Hematopoietic multipotent progenitor cell treated with erythropoietin and hydrocortisone succinate and interleukin-3 and kit ligand, for 17 days (in vitro differentiated cells): ENCODE data around the gene ADAMTS9.

ENCODE experiments used
- DNase-seq: peaks from one replicate; pipeline ENCODE4 v3.0.0-alpha.2; 2015; ENCODE audit warnings: low spot score

Gene ADAMTS9

GRCh38 chr3:64686446-64686908 lies 1.3 kb downstream of the ADAMTS9 start:
- no peak for DNase-seq

- no peak for DNase-seq
Observed at GRCh38 chr3:64685800-64686445, 1.9 kb downstream of the ADAMTS9 start.

- no peak for DNase-seq
Observed at GRCh38 chr3:64685331-64685799, 2.4 kb downstream of the ADAMTS9 start.

GRCh38 chr3:64684715-64685261 lies 3.0 kb downstream of the ADAMTS9 start:
- no peak for DNase-seq

- DNase-seq, result no peak
Observed at GRCh38 chr3:64681827-64682226, 6.0 kb downstream of the ADAMTS9 start.

GRCh38 chr3:64681015-64681414 lies 6.8 kb downstream of the ADAMTS9 start:
- no peak for DNase-seq

GRCh38 chr3:64680334-64680733 lies 7.5 kb downstream of the ADAMTS9 start:
- no peak for DNase-seq

GRCh38 chr3:64677961-64678716 lies 9.7 kb downstream of the ADAMTS9 start:
- no peak for DNase-seq

GRCh38 chr3:64676831-64677230 lies 11.0 kb downstream of the ADAMTS9 start:
- DNase-seq, result no peak

GRCh38 chr3:64675687-64676247 lies 12.0 kb downstream of the ADAMTS9 start:
- no peak for DNase-seq

GRCh38 chr3:64674591-64675076 lies 13.2 kb downstream of the ADAMTS9 start:
- no peak for DNase-seq

GRCh38 chr3:64673159-64673715 lies 14.6 kb downstream of the ADAMTS9 start:
- no peak for DNase-seq

GRCh38 chr3:64668582-64669510 lies 19.0 kb downstream of the ADAMTS9 start:
- no peak for DNase-seq

GRCh38 chr3:64667887-64668581 lies 19.8 kb downstream of the ADAMTS9 start:
- no peak for DNase-seq

GRCh38 chr3:64667138-64667537 lies 20.7 kb downstream of the ADAMTS9 start:
- DNase-seq, result no peak

- DNase-seq, result no peak
Observed at GRCh38 chr3:64666171-64666588, 21.6 kb downstream of the ADAMTS9 start.

GRCh38 chr3:64664397-64664796 lies 23.4 kb downstream of the ADAMTS9 start:
- DNase-seq, result no peak

- no peak for DNase-seq
Observed at GRCh38 chr3:64659617-64659978, 28.2 kb downstream of the ADAMTS9 start.

- DNase-seq, result no peak
Observed at GRCh38 chr3:64658001-64658400, 29.8 kb downstream of the ADAMTS9 start.

GRCh38 chr3:64656544-64656943 lies 31.3 kb downstream of the ADAMTS9 start:
- DNase-seq, result no peak

- no peak for DNase-seq
Observed at GRCh38 chr3:64655160-64655559, 32.6 kb downstream of the ADAMTS9 start.
